Adrenal gland (tissue), 5 donors: Measurements from ENCODE around the gene CTTN.

Source experiments
- CTCF ChIP-seq, 6 experiments: fragments of 450-650 bp in 4 of 6; fragments of 200-600 bp in 2 of 6; sonication (generic) in 1 of 6; IDR thresholded peaks; 1 replicate in 5 of 6; 2 replicates in 1 of 6; pipeline versions ENCODE4 v1.5.1 to v1.8.0; 2016 to 2021; ENCODE audit warnings: antibody characterized with exemption in 6 of 6, mild to moderate bottlenecking in 2 of 6, moderate library complexity in 1 of 6
- POLR2A ChIP-seq, 2 donors: fragments of 450-650 bp; IDR thresholded peaks; one replicate each; pipeline ENCODE4 v1.6.1; 2017; ENCODE audit warnings: antibody characterized with exemption in 2 of 2, mild to moderate bottlenecking in 2 of 2, moderate library complexity in 1 of 2
- donor health status: DM: no; HTN: no; CAD: no.

- no peak for TF ChIP-seq CTCF (IDR thresholded peaks at IDR 0.05)
- no peak for TF ChIP-seq POLR2A (IDR thresholded peaks at IDR 0.05)
Measured at GRCh38 chr11:70409871-70410270, 11.5 kb downstream of the CTTN start.
